ENCODE data around the gene LGALS7. TPM values are rescaled to one million over a fixed set of nuclear protein-coding genes. Genes with fewer than 3 reads are reported as not detected.
"Not testable (repeated sequence)": the region's sequence is repeated elsewhere in the genome, so short reads cannot be mapped to it uniquely, and the experiment has no call there.

The LGALS7 gene
- total RNA-seq (2014; rRNA removed; shearing (Covaris generic)): not detected in 2 replicates
- total RNA-seq (2022): not detected in 2 replicates
- Bru-seq, nascent RNA: not detected
- BruChase-seq, experiment 1, labeled RNA remaining after a 6-hour chase: not detected
- BruChase-seq, experiment 2, labeled RNA remaining after a 2-hour chase: not detected
- long read RNA-seq: 0 reads

- Histone ChIP-seq H3K4me3 (ENCODE audit: low read depth, low read length, poor library complexity, severe bottlenecking) (no peak within 1 kb of the TSS), H3K79me2 (ENCODE audit: insufficient read depth, low read depth, low read length) (no peaks in the 10 kb centered on the region), H4K20me1 (ENCODE audit: insufficient read depth, low read length) (no peaks in the 10 kb centered on the region), H3K9me3 (ENCODE audit: low read length) (no peaks in the 10 kb centered on the region), H3K4me1 (ENCODE audit: insufficient read depth, low read length, poor library complexity, severe bottlenecking) (no peaks in the 10 kb centered on the region), H2AFZ (ENCODE audit: low read length) (no peak within 1 kb of the TSS), H3K36me3 (ENCODE audit: insufficient read depth, low read length) (no peaks in the 10 kb centered on the region), H3K4me2 (ENCODE audit: low read length) (no peak within 1 kb of the TSS), H3K27ac (ENCODE audit: low read depth, low read length, poor library complexity, severe bottlenecking) (no peak within 1 kb of the TSS), H3K9me2 (ENCODE audit: insufficient read depth, low read length) (no peaks in the 10 kb centered on the region)
- BruUV-seq (replicated peaks): no TSS peak
- TF ChIP-seq EZH2phosphoT487 (IDR thresholded peaks at IDR 0.05; ENCODE audit: borderline replicate concordance, low read depth, low read length) (no peak), CTCF (conservative IDR thresholded peaks at IDR 0.05; ENCODE audit: low read length) (no peak)
- DNase-seq (ENCODE audit: low spot score): no peak
- CTCF ChIA-PET (ENCODE audit: unreplicated experiment): no interaction called here
- POLR2A ChIA-PET: no interaction called here
- intact Hi-C loops (cut with micrococcal nuclease; ENCODE audit: unreplicated experiment): no loop called here
Measured at GRCh38 chr19:38773469-38774177, at the start of gene LGALS7. Gene LGALS7 (minus strand): TSS chr19:38773517. CDS start chr19:38773492, 25 bp downstream.

- H3K4me2 ChIP-seq (ENCODE audit: low read length); CTCF ChIA-PET (ENCODE audit: unreplicated experiment); H4K20me1 ChIP-seq (ENCODE audit: insufficient read depth, low read length); H3K9me2 ChIP-seq (ENCODE audit: insufficient read depth, low read length); H3K4me1 ChIP-seq (ENCODE audit: insufficient read depth, low read length, poor library complexity, severe bottlenecking); H3K36me3 ChIP-seq (ENCODE audit: insufficient read depth, low read length); H3K9me3 ChIP-seq (ENCODE audit: low read length); H3K27ac ChIP-seq (ENCODE audit: low read depth, low read length, poor library complexity, severe bottlenecking); intact Hi-C loops (cut with micrococcal nuclease; ENCODE audit: unreplicated experiment); BruUV-seq (replicated peaks); DNase-seq (ENCODE audit: low spot score); H3K79me2 ChIP-seq (ENCODE audit: insufficient read depth, low read depth, low read length); H3K4me3 ChIP-seq (ENCODE audit: low read depth, low read length, poor library complexity, severe bottlenecking); H2AFZ ChIP-seq (ENCODE audit: low read length): not testable (repeated sequence)
- POLR2A ChIA-PET: interaction anchor here (0.6 kb wide), 1 partner anchor 184 kb away, joined by 3 read pairs; no protein-coding TSS in a partner anchor
Measured at GRCh38 chr19:38821230-38821825, 48.0 kb upstream of the LGALS7 start.

GRCh38 chr19:38819231-38819920 is 46.1 kb upstream of the LGALS7 start:
- CTCF ChIA-PET (ENCODE audit: unreplicated experiment): no interaction called here
- no peak for TF ChIP-seq CTCF (conservative IDR thresholded peaks at IDR 0.05; ENCODE audit: low read length)
- no peak for TF ChIP-seq EZH2phosphoT487 (IDR thresholded peaks at IDR 0.05; ENCODE audit: borderline replicate concordance, low read depth, low read length)

More at GRCh38 chr19:38819231-38819920, 46.1 kb upstream of the LGALS7 start:
- H3K4me1 ChIP-seq (ENCODE audit: insufficient read depth, low read length, poor library complexity, severe bottlenecking): peaks cover 7% of the 10 kb centered on the region
- H3K36me3 ChIP-seq (ENCODE audit: insufficient read depth, low read length): peaks cover 18% of the 10 kb centered on the region; the same call in 1 of the 2 replicates
- H3K79me2 ChIP-seq (ENCODE audit: insufficient read depth, low read depth, low read length): no peaks in the 10 kb centered on the region
- H3K4me3 ChIP-seq (ENCODE audit: low read depth, low read length, poor library complexity, severe bottlenecking): no peak overlapping the region
- no peaks in the 10 kb centered on the region for H3K9me2 ChIP-seq (ENCODE audit: insufficient read depth, low read length)
- intact Hi-C loops (cut with micrococcal nuclease; ENCODE audit: unreplicated experiment): no loop called here
- POLR2A ChIA-PET: interaction anchor here (0.6 kb wide), 1 partner anchor 8 kb away, joined by 5 read pairs; no protein-coding TSS in a partner anchor
- peak overlapping the region; percentile 15; the same call in 1 of the 2 replicates for H3K4me2 ChIP-seq (ENCODE audit: low read length)
- no peak for DNase-seq (ENCODE audit: low spot score)
- no TSS peak for BruUV-seq (replicated peaks)
- no peak overlapping the region for H3K27ac ChIP-seq (ENCODE audit: low read depth, low read length, poor library complexity, severe bottlenecking)
- no peaks in the 10 kb centered on the region for H4K20me1 ChIP-seq (ENCODE audit: insufficient read depth, low read length)
- no peak overlapping the region for H2AFZ ChIP-seq (ENCODE audit: low read length)
- H3K9me3 ChIP-seq (ENCODE audit: low read length): no peaks in the 10 kb centered on the region
